GM12873 (cell line): ENCODE measurements around the gene STAM.

ENCODE experiments used
- CTCF ChIP-seq: IDR thresholded peaks from 2 replicates; pipeline ENCODE4 v1.5.1; 2012; ENCODE audit warnings: low read depth, mild to moderate bottlenecking, moderate library complexity, low read length, control low read depth; ENCODE audit not compliant: insufficient read depth; ENCODE audit errors: missing control alignments

Gene STAM

GRCh38 chr10:17713758-17714157 lies 69.8 kb downstream of the STAM start:
- no peak for TF ChIP-seq CTCF

- TF ChIP-seq CTCF: no peak
These were observed 72.2 kb downstream of the STAM start for GRCh38 chr10:17716161-17716560.

GRCh38 chr10:17725703-17726102 lies 81.8 kb downstream of the STAM start:
- no peak for TF ChIP-seq CTCF

GRCh38 chr10:17729630-17730029 lies 85.7 kb downstream of the STAM start:
- TF ChIP-seq CTCF: no peak

- TF ChIP-seq CTCF: no peak
These were observed 86.7 kb downstream of the STAM start for GRCh38 chr10:17730667-17731066.

GRCh38 chr10:17731331-17732020 lies 87.5 kb downstream of the STAM start:
- TF ChIP-seq CTCF: no peak

GRCh38 chr10:17733620-17734019 lies 89.7 kb downstream of the STAM start:
- no peak for TF ChIP-seq CTCF
